Activated CD4-positive, alpha-beta T cell treated with anti-CD3 and anti-CD28 coated beads, Interleukin-2, Interleukin-4, amounts not matched to agents 100 ng/mL and 50 ng/mL, durations not matched to agents 16 hours and 8 hours (primary cell): ENCODE measurements around the gene L3MBTL4.
A peak's percentile ranks its signal among the peaks of the same experiment; 100 is the strongest.
"Not testable (repeated sequence)": the region's sequence is repeated elsewhere in the genome, so short reads cannot be mapped to it uniquely, and the experiment has no call there.

Source experiments
- DNase-seq: peaks from one replicate; pipeline ENCODE4 v3.0.0-alpha.2; 2020; ENCODE audit warnings: low spot score

L3MBTL4 gene

DNA sequence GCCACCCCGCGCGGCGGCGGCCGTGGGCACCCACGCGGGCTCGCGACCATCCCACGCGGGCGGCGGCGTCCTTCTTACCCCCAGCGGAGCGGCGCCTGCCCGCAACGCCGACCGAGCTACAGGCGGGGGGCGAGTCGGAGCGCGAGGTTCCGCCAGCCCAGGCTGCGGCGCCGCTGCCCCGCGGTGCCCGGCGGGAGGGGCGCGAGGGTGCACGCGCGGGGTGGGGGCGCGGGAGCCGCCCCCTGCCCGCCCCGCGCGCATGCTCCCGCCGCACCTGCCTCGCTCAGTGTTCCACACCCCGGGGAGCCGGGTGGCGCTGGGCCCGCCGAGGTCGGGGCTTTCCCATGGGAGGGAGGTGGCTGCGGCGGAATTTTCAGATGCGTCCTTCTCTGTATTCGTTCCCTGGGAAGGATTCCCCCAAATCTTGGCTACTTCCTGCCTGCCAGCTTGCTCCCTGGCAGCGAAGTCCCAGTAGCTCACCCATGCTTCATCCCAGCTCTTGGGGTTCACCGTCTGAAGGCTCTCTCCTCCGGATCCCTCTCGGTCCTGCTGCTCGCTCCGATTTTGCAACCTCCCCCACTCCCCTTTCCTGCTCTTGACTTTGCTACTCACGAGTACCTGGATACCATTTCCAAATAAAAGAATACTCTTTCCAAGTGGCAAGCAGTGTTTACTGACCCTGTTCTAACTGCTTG is at the start of gene L3MBTL4:
Gene L3MBTL4 (minus strand): TSS at position 189 of the 695 bp plus-strand sequence. CDS start 103,286 bp downstream, outside the sequence.
- no peak for DNase-seq

DNA sequence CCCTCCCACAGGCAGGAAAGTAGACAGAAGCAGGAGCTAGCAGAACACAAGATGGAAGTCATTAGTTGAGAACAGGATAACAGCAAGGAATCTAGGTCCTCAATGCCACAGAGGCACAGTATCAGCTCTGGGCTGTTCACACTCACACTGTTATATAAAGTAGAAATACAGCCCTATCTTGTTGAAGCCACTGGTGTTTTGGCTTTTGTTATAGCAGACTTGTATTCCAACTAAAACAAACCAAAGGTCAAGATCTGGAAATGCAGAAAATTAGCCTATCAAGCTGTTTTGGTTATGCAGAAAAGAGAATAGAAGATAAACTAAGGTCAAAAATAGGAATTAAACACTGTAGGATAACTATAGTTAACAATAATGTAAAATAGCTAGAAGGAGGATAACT is 37.5 kb upstream of the L3MBTL4 start:
- DNase-seq: no peak

DNA sequence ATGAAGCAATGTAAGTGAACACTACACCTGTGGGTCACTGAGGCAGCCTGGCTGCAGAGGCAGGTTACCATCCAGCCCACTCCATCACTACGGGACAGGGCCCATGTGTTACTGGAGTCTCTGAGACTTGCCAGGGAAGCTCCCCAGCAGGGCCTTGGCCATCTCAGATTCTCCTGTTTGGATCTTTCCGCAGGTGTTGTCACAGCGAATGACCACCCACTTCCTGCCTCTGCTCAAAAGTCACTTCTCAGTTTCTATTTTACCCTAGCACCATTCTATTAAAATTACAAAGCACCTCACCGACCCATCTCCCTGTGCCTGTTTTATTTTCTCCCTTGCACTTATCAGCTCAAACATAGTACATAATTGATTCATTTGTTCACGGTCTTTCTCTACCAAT is 34.5 kb upstream of the L3MBTL4 start:
- DNase-seq: no peak

DNA sequence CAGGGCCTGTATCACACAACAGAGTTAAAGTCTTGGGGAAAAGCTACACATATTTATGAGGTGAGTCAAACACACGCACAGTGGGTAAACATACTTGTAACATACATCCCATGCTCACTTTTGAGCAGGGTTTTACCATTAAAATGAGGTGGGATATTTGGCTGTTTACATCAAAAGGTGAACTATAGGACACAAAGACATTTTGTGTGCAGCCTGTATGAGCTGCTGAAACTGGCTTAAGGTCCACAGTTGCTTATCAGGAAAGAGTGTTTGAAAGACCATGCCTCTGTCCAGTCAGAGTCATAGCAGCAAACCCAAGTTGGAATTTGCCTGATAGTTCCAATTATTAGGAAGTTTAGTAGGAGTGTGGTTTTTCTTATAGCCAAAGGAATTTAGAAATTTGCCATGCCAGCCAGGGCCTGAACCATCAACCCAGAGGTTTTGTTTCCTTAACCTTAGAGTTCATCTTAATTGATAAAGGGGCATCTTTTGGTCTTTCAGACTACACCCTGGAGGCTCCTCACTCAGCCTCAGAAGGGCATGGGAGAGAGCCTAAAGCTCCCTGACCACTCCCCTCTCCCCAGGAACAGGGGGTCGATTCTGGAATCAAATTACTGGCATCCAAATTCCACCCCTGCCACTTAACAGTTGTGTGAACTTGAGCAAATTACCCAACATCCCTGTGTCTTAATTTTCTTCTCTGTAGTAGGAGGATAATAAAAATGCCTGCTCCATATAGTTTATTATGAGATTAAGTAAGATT is 29.9 kb upstream of the L3MBTL4 start:
- no peak for DNase-seq

DNA sequence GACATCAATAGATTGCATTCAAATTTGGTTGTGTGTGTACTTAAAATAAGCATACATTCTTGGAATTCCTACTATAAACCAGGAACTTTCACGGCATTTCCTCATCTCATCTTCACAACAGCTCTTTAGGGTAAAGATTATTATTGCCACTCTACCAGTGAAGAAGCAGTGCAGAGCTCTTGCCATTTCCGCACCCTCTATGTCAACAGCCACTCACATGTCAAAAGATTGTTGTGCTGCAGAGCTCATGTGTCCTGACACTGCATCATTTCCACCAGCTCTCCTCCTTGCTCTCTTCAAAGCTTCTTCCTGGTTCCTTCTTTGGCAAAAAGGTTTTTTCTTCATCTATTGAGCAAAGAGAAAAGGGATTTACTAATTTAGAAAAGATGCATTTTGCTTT is 26.5 kb upstream of the L3MBTL4 start:
- DNase-seq: no peak

DNA sequence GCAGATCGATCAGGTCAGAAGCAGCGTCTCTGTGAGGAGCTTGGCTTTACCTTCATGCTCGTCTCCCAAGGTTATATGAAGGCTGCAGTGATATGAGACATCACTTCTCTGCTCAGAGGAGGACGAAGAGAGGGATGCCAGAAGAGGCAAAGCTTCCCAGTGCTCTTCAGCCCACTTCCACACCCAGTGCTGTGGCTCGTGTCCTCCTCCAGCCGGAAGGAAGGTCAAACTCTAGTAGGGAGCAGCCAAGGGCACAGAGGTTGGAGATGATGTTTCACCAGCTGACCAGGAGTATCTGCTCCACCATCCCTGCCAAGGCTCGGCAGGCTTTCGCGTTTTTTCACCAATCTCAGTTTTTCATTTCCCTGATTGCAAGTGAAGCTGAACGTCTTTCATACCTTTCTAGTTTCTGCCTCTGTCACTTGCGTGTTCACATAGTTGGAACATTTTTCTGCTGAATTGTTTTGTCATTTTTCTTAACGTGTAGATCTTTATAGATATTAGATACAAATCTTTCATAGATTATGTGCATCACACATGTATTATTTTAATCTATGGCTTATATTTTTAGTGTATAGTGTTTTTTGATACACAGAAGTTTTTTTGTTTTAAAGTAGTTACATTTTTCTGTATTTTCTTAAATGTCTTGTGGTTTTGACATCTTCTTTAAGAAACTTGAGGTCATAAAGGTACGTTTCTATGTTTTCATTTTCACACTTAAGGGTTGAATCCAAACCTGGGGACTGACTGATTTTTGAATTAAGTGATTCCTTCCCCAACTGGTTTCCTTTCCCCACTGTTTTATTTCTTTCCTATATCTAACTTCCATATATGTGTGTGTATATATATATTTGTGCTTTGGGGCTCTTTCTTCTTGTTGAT is 23.5 kb upstream of the L3MBTL4 start:
- no peak for DNase-seq

DNA sequence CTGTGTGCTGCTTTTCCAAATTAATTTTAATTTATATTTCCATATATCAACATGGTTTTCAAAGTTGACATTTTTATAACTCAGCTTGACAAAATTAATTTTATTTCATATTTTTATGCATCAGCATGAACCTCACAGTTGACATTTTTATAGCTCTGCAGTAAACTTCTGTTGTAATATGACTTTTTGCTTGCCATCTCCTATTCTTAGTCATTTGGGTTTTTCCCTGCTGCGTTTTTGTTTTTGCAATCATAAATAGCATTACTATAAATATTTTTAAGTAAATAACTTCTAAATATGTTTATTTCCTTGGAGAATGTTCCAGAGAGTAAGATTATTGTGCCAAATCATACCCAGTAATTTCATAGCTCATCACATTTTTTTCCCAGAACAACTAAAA is 21.0 kb upstream of the L3MBTL4 start:
- DNase-seq: no peak

DNA sequence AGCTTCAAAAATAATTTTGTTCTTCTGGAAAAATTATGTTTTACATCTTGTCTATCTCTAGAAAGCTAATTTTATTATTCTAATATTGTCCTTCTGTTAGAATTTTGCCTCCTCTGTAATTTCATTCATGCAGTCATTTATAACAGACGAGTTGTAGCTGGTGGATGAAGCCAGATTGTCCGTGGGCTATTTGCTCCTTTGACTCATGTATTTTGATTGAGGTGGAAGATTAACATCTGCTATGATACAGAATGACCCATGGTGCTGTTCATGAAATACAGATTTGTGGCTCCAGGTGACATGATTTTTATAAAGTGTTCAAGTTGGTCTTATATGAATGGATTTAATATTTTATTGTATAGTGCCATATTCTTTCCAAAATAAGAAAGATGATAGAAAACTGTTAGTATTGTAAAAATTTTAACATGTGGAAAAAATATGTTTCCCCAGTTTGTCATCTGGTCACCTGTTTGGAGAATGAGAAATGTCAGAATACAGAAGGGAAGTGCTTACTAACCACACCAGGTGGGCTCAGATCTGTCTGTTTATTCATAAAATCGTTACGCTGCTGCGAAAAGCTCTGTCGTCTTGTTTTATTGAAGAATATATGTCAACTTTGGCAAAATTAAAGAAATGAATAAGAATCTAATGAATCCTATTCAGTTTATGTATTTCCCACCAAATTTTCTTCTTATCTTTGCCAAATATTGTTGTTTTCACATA is 20.4 kb upstream of the L3MBTL4 start:
- no peak for DNase-seq

DNA sequence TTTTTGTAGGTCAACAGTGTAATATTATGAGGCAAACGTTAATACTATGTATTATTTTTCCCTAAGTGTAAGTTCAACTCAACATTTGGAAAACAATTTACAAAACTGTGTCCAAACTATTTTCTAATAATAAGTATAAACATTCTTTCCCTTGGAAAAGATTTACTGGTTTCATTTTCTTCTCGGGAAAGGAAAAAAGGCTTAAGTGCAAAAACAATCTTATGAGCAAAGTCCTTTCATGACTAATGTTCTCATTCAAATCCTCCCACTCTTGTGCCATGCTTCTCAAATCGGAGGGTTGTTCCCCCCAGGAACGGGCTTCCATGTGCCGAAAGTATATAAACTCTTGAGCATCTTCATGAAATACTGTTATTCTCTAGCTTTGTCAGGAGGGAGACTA is 19.8 kb upstream of the L3MBTL4 start:
- no peak for DNase-seq

DNA sequence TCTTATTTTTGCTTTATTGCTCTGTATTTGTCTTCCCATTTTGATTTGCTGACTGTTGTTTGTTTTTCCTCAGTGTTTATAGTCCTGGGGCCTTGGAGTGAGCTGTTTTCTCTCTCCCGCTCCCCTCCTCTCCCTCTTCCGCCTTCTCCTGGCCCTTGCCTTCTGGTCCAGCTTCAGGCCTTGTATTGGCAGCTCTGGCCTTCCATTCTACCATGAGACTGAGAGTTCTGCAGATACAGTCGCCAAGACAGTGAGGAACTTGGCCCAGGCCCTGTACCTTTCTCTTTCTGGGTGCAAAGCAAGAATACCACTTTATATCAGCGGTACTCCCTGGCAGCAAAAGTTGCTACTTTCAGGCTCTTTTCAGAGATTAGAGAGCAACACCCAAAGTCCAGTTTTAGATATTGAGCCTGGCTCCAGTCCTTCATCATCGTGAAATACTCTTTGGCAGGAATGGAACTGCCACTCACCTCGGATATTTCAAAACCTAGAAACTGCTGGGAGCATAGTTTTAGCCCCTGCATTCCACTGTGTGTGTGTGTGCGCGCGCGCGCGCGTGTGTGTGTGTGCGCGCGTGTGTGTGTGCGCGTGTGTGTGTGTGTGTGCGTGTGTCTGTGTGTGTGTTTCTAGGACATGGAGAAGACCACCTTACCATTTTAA is 17.1 kb upstream of the L3MBTL4 start:
- no peak for DNase-seq

DNA sequence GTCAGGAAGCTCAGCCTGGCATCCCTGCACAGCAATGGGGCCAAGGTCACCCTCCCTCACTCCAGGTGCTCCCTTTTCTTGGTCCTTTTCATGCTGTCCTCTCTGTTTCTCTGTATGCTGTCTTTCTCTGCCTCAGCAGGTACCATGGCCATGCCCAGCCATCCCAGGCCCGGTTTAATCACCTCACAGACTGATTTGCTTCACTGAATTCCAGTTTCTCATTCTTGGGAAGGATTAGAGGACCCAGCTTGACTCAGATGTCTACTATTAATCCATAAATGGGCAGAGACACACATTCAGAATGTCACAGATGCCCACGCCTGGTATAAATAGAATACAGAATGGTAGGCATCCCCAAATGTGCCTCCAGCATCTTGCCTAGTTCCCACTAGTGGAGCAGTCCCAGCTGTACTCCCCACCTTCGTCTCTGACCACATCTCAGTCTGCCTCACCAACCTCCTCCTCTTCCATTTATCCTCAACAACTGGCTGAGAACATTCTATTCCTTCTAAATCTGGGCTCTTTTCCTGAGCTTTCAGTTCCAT is 14.2 kb upstream of the L3MBTL4 start:
- DNase-seq: no peak

DNA sequence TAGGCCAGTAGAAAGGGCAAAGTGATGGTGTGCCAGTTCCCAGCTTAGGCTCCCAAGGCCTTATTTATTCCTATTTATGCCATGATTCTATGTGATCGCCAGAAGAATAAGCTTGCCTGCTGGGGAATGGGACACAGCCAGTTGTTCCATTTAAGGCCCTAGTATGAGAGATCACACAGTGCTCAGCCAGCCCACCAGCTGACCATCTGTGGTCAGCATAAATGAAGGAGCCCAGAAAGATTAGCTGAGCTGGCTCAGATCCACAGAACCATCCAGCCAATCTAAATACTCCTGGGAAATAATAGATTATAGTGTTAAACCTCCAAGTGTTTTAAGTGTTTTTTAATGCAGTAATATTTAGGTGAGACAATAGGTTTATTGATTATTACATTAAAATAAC is 12.6 kb upstream of the L3MBTL4 start:
- no peak for DNase-seq

DNA sequence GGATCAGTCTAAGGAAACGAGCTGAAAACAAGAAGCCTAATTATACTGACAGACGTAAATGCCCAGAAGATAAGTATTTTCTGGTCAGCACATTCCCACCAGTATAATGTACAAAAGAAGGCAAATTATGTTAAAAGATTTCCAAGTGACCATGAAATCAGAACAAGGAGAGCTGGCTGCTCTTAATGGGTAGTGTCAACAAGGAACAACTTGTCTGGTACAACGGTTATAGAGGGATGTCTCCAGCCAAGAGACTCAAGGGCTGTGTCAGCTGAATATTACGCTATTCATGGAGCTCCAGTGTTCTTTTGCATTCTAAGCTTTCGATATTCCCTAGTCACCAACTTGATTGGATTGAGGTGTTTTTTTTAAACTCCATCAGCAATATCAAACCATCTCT is 8.6 kb upstream of the L3MBTL4 start:
- no peak for DNase-seq

DNA sequence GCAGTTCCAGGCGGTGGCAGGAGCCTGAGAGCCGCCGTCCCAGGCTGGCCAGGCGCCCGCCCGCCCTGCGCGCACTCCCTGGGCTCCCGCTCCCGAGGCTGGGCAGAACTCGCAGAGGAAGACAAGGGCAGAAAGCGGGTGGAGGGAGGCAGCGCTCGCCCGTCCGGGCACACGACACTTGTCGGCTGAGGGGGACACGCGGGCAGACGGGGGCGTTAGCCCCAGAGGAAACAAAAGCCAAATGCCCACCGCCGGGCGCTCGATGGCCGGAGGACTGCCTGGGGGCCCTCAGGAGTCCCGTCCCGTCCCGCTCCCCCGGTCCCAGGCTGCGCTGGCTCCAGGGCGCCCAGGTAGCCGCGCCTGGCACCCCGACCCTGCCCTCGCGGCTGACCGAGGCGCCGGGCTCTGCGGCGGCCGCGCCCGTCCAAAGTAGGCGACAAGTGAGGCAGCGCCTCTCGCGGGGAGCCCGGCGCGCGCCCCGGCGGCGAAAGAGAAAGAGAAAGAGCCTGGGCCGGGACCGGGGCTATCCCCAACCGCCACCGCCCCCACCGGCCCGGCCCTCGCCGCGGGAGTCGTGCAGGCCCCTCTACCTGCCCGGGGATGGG is 491 bp downstream of the L3MBTL4 start:
- peak; percentile 22 for DNase-seq

DNA sequence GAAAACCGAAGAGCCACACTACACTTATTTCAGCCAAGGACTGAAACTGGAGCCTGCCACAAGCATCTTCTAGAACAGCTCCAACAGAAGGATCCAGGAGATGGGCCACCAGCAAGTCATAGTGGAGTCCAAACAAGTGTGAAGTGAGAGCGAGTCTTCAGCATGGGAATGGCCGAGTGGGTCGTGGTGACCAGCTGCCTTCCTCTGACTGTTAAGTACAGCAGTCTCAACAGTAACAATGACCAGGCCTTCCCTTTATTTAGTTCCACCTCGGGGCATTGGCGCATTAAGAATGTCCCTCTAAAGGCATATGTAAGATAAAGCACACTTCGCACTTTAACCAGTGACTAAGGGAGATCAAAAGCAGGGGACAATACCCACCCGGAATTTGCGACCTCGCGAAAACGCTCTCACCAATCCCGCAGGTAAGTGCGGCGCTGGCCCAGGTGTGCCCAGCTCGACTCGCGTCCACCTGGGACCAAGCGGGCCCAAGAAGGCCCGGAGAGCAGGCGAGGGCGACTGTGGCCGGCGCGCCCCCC is 1.1 kb downstream of the L3MBTL4 start:
- no peak for DNase-seq

DNA sequence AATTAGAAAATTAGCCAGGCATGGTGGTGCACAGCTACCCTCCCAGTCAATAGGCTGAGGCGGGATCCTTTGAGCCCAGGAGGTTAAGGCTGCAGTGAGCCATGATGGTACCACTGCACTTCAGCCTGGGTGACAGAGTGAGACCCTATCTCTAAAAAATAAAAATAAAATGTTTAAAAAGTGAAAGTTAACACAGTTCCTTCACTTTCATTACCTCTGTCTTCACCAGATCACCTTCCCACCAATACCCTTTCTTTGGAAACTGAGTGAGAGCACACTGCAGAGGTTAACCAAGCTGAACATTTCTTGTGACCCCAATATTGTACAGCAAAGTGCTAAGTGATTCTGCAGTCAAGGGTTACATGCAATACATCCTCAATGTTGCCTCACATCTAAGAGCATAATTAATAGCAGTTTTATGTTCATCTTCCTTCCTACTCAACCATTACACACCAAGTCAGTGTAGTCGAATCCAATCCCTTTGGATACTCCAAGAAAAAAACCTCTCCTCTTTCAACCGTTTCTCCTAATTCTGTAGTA is 1.7 kb downstream of the L3MBTL4 start:
- DNase-seq: no peak

DNA sequence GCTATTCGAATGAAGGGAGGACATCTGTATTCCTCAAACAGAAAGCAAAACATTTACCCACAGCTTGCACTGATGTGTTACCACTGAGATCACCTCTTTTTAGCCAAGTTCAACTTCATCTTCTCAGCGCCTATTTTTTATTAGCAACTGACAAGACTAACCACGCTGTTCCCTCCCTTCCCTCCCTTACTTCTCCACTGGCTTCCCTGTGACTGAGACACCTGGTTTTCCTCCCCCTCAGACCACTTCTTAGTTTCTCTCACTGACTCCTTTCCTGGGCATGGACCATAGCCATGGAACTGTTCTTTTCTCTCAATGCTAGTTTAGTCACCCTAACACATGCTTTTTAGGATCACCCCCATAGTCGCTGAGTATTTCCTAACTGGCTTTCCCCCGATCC is 3.3 kb downstream of the L3MBTL4 start:
- DNase-seq: no peak

DNA sequence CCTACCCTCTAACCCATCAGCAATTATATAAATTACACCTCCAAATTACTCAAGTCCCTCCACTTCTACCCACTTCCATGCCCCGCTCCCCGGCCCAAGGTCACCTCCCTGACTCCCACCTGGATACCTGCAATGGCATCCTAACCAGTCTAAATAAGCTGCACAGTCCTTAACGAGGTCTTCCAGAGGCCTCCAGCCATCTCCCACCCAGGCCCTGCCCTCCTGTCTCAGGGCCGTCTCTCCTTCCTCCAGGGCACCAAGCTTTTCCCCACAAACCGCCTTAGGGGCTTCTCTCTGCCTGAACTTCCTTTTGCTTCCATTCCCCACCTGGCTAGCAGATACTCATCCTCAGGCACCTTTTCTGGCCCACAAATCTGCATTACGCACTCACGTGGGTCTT is 4.8 kb downstream of the L3MBTL4 start:
- no peak for DNase-seq

DNA sequence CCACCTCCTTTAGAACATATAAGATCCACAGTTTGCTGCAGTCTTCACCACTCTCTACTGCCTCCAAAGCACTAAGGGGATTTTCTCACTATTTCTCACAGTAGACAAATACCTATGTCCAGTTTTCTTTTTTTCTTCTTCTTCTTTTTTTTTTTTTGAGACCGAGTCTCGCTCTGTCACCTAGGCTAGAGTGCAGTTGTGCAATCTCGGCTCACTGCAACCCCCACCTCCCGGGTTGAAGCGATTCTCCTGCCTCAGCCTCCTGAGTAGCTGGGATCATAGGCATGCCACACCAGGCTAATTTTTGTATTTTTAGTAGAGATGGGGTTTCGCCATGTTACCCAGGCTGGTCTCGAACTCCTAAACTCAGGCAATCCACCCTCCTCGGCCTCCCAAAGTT is 6.2 kb downstream of the L3MBTL4 start:
- not testable (repeated sequence) for DNase-seq

DNA sequence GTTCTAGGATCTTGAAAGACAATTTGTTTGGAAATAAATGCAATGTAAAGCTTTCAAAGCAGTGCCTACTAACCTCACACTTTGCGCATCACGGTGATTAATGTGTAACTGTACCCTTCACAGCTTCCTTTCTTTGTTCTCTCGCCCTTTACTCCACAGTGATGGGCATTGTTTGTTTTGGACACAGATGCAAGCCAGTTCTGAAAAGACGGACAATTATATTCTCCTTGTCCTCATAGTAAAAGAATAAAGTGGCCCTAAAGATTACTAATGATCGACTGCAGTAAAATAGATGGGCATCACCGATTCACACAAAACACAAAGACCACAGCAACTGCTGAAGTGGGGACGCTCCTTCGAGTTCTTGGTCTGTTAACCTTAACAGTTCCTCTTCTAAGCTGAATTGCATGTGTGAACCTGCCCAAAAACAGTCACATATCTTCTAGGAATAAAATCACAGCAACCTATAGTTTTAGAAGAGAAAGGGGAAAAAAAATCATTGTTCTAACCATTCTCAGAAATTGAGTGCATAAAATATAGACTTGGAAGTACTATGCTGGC is 7.7 kb downstream of the L3MBTL4 start:
- DNase-seq: no peak
